Mucosa of rectum (tissue), 2 donors: ENCODE data around the gene EVPLL.
"Not testable (repeated sequence)": the region's sequence is repeated elsewhere in the genome, so short reads cannot be mapped to it uniquely, and the experiment has no call there.

Experiments
- H3K27ac ChIP-seq, 2 donors: one replicate each; pipeline ENCODE4 v1.7.0; 2013; ENCODE audit warnings: inconsistent platforms in 2 of 2, low read depth in 2 of 2, low read length in 2 of 2
- H3K27me3 ChIP-seq, 2 donors: one replicate each; pipeline ENCODE4 v1.7.0; 2013; ENCODE audit warnings: low read length in 2 of 2; ENCODE audit not compliant: control insufficient read depth in 2 of 2, insufficient read depth in 2 of 2
- H3K36me3 ChIP-seq, 2 donors: one replicate each; pipeline ENCODE4 v1.7.0; 2013; ENCODE audit warnings: low read length in 2 of 2; ENCODE audit not compliant: control insufficient read depth in 2 of 2, insufficient read depth in 2 of 2
- H3K4me1 ChIP-seq, 2 donors: one replicate each; pipeline ENCODE4 v1.7.0; 2013; ENCODE audit warnings: low read length in 2 of 2, mild to moderate bottlenecking in 1 of 2; ENCODE audit not compliant: control insufficient read depth in 2 of 2, insufficient read depth in 2 of 2
- H3K4me3 ChIP-seq, 2 donors: one replicate each; pipeline ENCODE4 v1.7.0; 2013; ENCODE audit warnings: low read length in 2 of 2
- H3K9ac ChIP-seq, 2 donors: one replicate each; pipeline ENCODE4 v1.7.0; 2013; ENCODE audit warnings: low read length in 2 of 2, low read depth in 1 of 2, mild to moderate bottlenecking in 1 of 2
- H3K9me3 ChIP-seq, 2 donors: one replicate each; pipeline ENCODE4 v1.7.0; 2013; ENCODE audit warnings: low read length in 2 of 2; ENCODE audit not compliant: control insufficient read depth in 2 of 2
- donor health status: healthy.
- donor health status: Normal muscosa, but diverticular disease.

EVPLL gene

DNA sequence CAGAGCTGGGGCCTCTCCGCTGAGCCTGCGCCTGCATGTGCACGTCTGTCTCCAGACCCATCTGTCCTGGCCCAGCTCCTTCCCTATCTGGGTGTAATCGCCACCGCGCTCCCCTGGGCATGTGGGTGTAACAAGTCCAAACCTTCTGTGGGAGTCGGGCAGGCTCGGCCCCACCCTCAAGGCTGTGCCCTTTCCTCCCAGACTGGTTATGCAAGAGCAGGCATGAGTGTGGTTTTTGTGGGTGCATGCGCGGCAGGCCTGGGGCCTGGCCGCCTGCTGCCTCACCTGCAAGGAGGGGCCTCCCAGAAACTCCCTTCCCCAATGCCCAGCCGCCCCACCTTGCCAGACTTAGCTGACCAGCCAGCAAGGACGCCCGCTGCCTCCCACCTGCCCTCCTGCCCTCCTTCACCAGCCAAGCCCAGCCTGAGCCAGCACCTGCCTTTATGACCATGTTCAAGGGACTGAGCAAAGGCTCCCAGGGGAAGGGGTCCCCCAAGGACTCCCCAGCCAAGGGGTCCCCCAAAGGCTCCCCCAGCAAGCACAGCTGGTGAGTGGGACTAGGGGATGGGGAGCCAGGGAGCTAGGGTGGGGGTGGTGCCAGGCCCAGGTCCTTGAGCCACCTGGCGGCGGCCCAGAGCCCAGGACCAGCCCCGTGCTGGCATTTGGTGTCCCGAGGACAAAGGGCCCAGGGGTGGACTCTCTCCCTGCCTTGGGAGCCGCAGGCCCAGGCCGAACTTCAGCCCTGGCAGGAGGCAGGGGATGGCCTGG lies at the start of gene EVPLL:
EVPLL (plus strand) TSS at position 342 of the 768 bp plus-strand sequence. CDS start 3,160 bp downstream, outside the sequence.
- no peaks in the 10 kb centered on the region for H3K27me3 ChIP-seq
- no peak within 1 kb of the TSS for H3K9ac ChIP-seq
- peak within 1 kb of the TSS in 1 of 2 donors; percentile 4 for H3K27ac ChIP-seq
- no peaks in the 10 kb centered on the region for H3K36me3 ChIP-seq
- peaks cover 4 to 11% of the 10 kb centered on the region in 2 donors for H3K4me1 ChIP-seq
- H3K9me3 ChIP-seq: peaks cover 0 to 2% of the 10 kb centered on the region in 2 donors
- H3K4me3 ChIP-seq: no peak within 1 kb of the TSS

DNA sequence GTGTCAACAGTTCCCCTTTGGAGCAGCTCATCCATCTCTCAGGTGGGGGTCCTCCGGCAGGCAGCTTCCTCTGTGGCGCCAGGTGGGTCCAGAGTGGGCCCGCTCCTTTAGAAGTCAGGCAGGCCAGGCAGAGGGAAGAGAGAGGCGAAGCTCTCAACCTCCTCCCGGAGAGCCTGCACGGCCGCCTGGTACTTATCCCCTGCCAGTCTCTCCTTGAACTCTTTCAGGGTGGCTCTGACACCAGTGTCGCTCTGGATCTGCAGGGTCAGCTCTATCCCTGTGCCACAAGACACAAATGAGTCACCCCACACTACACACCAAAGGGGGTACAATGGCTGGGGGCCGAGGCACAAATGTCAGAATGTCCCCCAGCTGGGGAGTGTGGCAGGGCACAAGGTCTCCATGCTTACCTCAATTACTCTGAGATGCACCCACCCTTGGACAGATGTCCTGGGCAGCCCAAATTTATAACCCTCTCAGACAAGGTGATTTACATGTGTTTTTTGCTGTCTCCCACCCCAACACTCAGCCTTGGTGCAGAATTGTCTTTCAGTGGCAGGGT lies 48.9 kb upstream of the EVPLL start:
- Histone ChIP-seq H3K27ac (no peak overlapping the region), H3K9me3 (no peaks in the 10 kb centered on the region), H3K4me3 (no peak overlapping the region), H3K4me1 (no peaks in the 10 kb centered on the region), H3K36me3 (peaks cover 47 to 74% of the 10 kb centered on the region in 2 donors), H3K27me3 (no peaks in the 10 kb centered on the region), H3K9ac (no peak overlapping the region)

DNA sequence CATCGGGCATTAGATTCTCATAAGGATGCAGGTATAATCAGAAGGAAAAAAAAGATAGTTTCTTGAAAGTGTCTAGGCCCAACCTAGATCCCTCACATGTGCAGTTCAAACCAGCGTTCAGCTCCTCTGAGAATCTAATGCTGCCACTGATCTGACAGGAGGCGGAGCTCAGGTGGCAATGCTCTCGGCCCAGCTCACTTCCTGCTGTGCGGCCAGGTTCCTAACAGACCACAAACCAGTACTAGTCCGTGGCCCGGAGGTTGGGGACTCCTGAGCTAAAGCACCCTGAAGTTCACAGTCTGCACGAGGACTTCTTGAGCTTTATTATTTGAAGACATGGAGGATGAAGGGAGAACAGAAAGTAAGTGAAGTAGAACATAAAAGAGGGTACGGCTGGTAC lies 45.7 kb upstream of the EVPLL start:
- H3K4me1 ChIP-seq: no peaks in the 10 kb centered on the region
- no peak overlapping the region for H3K27ac ChIP-seq
- H3K9me3 ChIP-seq: no peaks in the 10 kb centered on the region
- no peak overlapping the region for H3K9ac ChIP-seq
- no peaks in the 10 kb centered on the region for H3K27me3 ChIP-seq
- no peak overlapping the region for H3K4me3 ChIP-seq
- H3K36me3 ChIP-seq: peaks cover 43 to 63% of the 10 kb centered on the region in 2 donors

DNA sequence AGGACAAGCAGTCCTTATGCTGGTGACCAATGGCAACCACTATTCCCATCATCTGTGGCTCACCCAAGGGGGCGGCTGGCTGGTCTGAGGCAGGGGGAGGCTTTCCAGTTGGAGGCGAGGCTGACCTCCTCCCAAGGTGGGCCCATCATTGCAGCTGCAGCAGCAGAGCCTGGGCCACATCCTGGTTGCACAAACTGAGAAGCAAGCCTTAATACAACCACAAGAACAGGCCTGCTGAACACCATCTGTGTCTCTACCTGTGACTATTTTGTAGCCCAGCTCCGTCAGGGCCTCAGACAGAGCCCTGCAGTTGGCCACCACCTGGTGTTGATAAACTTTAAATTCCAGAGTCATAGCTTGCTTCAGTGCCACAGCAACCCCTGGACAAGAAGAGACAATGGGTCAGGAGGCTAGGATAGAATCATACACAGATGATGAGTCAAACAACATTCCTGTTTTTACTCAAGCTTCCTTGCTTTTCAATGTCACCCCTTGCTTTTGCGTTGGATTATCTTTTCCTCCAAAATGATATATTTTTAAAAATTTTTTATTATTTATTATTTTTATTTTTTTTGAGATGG lies 44.6 kb upstream of the EVPLL start:
- H3K4me3 ChIP-seq: no peak overlapping the region
- no peak overlapping the region for H3K9ac ChIP-seq
- H3K4me1 ChIP-seq: no peaks in the 10 kb centered on the region
- H3K36me3 ChIP-seq: peaks cover 41 to 56% of the 10 kb centered on the region in 2 donors
- no peaks in the 10 kb centered on the region for H3K27me3 ChIP-seq
- no peaks in the 10 kb centered on the region for H3K9me3 ChIP-seq
- H3K27ac ChIP-seq: no peak overlapping the region

DNA sequence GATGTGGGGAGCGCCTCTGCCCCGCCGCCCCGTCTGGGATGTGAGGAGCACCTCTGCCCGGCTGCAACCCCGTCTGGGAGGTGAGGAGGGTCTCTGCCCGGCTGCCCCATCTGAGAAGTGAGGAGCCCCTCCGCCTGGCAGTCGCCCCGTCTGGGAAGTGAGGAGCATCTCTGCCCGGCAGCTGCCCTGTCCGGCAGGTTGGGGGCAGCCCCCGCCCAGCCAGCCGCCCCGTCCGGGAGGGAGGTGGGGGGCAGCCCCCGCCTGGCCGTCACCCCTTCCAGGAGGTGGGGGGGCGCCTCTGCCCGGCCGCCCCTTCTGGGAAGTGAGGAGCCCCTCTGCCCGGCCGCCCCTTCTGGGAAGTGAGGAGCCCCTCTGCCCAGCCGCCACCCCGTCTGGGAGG lies 39.4 kb upstream of the EVPLL start:
- not testable (repeated sequence) for H3K9me3 ChIP-seq, H3K27me3 ChIP-seq, H3K27ac ChIP-seq, H3K9ac ChIP-seq, H3K4me3 ChIP-seq, H3K4me1 ChIP-seq
- peaks cover 27 to 33% of the 10 kb centered on the region in 2 donors for H3K36me3 ChIP-seq

DNA sequence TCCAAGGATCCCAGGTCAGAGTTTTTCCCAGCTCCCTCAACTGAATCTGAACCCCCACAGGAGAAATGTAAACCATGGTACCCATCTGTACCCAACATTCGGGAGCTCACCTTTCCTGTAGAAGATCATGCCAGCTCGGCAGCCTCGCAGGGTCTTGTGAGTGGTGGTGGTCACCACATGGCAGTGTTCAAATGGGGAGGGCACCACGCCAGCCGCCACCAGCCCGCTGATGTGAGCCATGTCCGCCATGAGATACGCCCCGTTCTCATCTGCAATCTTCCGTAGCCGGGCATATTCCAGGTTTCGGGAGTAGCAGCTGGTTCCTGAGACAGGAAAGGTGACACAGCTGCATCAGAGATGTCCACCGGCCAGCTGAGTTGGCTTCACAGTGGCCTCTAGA lies 37.6 kb upstream of the EVPLL start:
- no peak overlapping the region for H3K4me3 ChIP-seq
- no peak overlapping the region for H3K27ac ChIP-seq
- no peak overlapping the region for H3K9ac ChIP-seq
- no peaks in the 10 kb centered on the region for H3K27me3 ChIP-seq
- no peaks in the 10 kb centered on the region for H3K4me1 ChIP-seq
- H3K36me3 ChIP-seq: peaks cover 21 to 25% of the 10 kb centered on the region in 2 donors
- H3K9me3 ChIP-seq: no peaks in the 10 kb centered on the region

DNA sequence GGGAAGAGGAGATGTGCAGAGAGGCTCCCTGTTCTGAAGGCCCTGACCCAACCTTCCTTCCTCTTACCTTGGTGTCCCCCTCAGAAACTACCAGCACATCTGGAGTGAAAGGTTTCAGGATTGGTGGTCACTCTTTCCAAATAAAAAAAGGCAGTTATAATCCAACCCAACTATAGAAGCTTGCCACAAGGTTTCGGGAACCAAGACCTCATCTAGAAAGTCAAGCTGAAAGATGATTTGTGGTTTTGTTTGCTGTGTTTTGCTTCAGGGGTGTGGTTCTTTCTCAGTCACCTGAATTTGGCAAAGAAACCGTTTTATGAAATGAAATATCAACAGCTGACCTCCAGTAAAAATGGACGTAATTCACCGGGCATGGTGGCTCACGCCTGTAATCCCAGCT lies 33.6 kb upstream of the EVPLL start:
- no peaks in the 10 kb centered on the region for H3K4me1 ChIP-seq
- H3K27me3 ChIP-seq: no peaks in the 10 kb centered on the region
- H3K36me3 ChIP-seq: peaks cover 34 to 36% of the 10 kb centered on the region in 2 donors
- H3K4me3 ChIP-seq: no peak overlapping the region
- no peak overlapping the region for H3K9ac ChIP-seq
- no peaks in the 10 kb centered on the region for H3K9me3 ChIP-seq
- no peak overlapping the region for H3K27ac ChIP-seq

DNA sequence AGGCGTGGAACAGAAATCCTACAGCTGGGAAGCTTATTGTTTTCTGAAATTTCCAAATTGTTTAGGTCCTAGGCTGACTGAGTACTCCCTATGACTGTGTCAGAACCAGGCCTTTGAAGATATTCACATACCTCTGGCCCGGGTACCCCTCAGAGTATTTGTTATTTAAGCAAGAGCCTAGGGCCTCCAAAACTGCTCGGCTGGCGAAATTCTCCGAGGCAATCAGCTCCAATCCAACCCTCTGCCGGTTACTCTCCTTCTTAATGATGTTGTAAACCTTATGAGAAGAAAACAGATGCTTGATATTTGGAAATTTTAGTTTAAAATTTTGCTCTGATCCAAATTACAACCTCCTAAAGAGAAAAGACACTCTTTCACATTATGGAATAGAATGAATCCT lies 24.0 kb upstream of the EVPLL start:
- no peak overlapping the region for H3K4me3 ChIP-seq
- no peaks in the 10 kb centered on the region for H3K27me3 ChIP-seq

DNA sequence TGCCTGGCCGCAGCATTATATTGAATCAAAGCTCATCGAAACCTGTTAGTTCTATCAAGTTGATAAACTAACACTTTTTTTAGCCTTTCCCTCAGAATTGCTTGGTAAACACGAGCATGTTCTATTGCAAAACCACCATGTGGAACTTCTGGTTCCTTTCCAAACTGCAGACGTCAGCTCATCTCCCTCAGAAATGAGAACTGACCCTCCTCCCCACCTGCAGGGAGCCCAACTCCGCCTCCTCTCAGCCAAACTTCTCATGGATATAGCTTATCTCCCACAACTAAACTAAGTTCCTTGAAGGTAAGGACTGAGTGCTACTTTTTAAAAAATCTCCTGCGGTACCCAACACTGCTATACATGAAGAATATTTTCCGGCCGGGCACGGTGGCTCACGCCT lies 21.0 kb upstream of the EVPLL start:
- Histone ChIP-seq H3K4me1 (no peaks in the 10 kb centered on the region), H3K27me3 (no peaks in the 10 kb centered on the region), H3K36me3 (peaks cover 9 to 10% of the 10 kb centered on the region in 2 donors), H3K9me3 (no peaks in the 10 kb centered on the region), H3K27ac (peak overlapping the region in 1 of 2 donors; percentile 47), H3K9ac (no peak overlapping the region), H3K4me3 (no peak overlapping the region)

More for the DNA sequence above, 24.0 kb upstream of the EVPLL start:
- no peaks in the 10 kb centered on the region for H3K9me3 ChIP-seq
- H3K36me3 ChIP-seq: peaks cover 9 to 11% of the 10 kb centered on the region in 2 donors
- no peak overlapping the region for H3K9ac ChIP-seq
- no peak overlapping the region for H3K27ac ChIP-seq
- no peaks in the 10 kb centered on the region for H3K4me1 ChIP-seq

DNA sequence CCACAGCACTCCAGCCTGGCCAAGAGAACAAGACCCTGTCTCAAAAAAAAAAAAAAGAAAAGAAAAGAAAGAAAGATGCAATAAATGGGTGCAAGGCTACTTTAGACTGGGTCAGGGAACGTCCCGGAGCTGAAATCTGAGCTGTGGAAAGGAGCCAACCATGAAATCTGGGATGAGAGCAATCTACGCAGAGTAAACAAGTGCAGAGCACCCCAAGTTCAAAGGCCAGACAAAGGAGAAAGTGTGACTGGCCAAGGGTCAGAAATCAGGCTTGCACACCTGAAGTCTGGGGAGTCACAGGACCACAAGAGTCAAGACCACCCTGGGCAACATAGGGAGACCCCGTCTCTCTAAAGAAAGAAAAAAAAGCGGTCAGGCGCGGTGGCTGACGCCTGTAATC lies 17.1 kb upstream of the EVPLL start:
- Histone ChIP-seq H3K4me1 (peaks cover 6 to 8% of the 10 kb centered on the region in 2 donors), H3K4me3 (no peak overlapping the region), H3K36me3 (no peaks in the 10 kb centered on the region), H3K9ac (no peak overlapping the region), H3K27ac (no peak overlapping the region), H3K9me3 (no peaks in the 10 kb centered on the region), H3K27me3 (no peaks in the 10 kb centered on the region)
